Breast epithelium (tissue), 4 donors: ENCODE data around the gene MYBPC2. TPM values are rescaled to one million over a fixed set of nuclear protein-coding genes. Genes with fewer than 3 reads are reported as not detected.

ENCODE experiments used
- DNase-seq, 2 donors: peaks; one replicate each; pipeline ENCODE4 v3.0.0-alpha.2; 2019; ENCODE audit warnings: low spot score in 2 of 2
- H3K27ac ChIP-seq, 2 donors: fragments of 200-600 bp; sonication (generic) in 1 of 2; one replicate each; pipeline ENCODE4 v1.5.1; 2016 to 2019; ENCODE audit warnings: mild to moderate bottlenecking in 1 of 2
- H3K27me3 ChIP-seq, 2 donors: fragments of 200-600 bp; sonication (generic) in 1 of 2; one replicate each; pipeline versions ENCODE4 v1.5.1 to v1.6.0; 2017 to 2019; ENCODE audit warnings: control low read depth in 1 of 2, mild to moderate bottlenecking in 1 of 2
- H3K36me3 ChIP-seq: fragments of 200-600 bp; one replicate; pipeline ENCODE4 v1.5.1; 2019
- H3K4me1 ChIP-seq, 2 donors: fragments of 200-600 bp; sonication (generic); one replicate each; pipeline ENCODE4 v1.5.1; 2016 to 2019; ENCODE audit warnings: control low read depth in 1 of 2
- H3K4me3 ChIP-seq, 3 donors: fragments of 200-600 bp; sonication (generic); 1 replicate in 2 of 3; 2 replicates in 1 of 3; pipeline ENCODE4 v1.5.1; 2016 to 2019; ENCODE audit warnings: mild to moderate bottlenecking in 3 of 3, moderate library complexity in 2 of 3
- H3K9me3 ChIP-seq, 2 donors: fragments of 200-600 bp; sonication (generic) in 1 of 2; one replicate each; pipeline ENCODE4 v1.5.1; 2016 to 2019; ENCODE audit warnings: control low read depth in 1 of 2
- POLR2A ChIP-seq: fragments of 450-650 bp; IDR thresholded peaks from one replicate; pipeline ENCODE4 v1.6.1; 2016; ENCODE audit warnings: antibody characterized with exemption, mild to moderate bottlenecking, moderate library complexity
- POLR2AphosphoS5 ChIP-seq, 3 donors: sonication (generic); formaldehyde crosslinking; IDR thresholded peaks; one replicate each; pipeline ENCODE4 v1.6.1; 2017; ENCODE audit warnings: antibody characterized with exemption in 3 of 3
- intact Hi-C: fragments of 100-400 bp; cut with DNase I; formaldehyde crosslinking; loops from one replicate; pipeline ENCODE4 v1.15.1; 2023; ENCODE audit warnings: low total_unique reads
- total RNA-seq, 3 donors: library from RNA; depleted of rRNA; stranded (reverse); fragments of >200 nt; gene quantifications; one replicate each; pipeline ENCODE4 v1.1.0, GENCODE V29; 2016
- TF ChIP-seq, protein P1 (sequence below), 3 donors: fragments of 450-650 bp; IDR thresholded peaks; one replicate each; pipeline ENCODE4 v1.5.1; 2016 to 2017; ENCODE audit warnings: antibody characterized with exemption in 3 of 3, mild to moderate bottlenecking in 3 of 3, moderate library complexity in 3 of 3

MYBPC2 gene
- total RNA-seq, 3 donors from 2014 or later = under 0.01 TPM; not detected in 2

- Histone ChIP-seq H3K4me3 (no peak overlapping the region), H3K9me3 (no peaks in the 10 kb centered on the region), H3K4me1 (no peaks in the 10 kb centered on the region), H3K36me3 (no peaks in the 10 kb centered on the region), H3K27ac (no peak overlapping the region), H3K27me3 (peaks cover 0 to 17% of the 10 kb centered on the region in 2 donors)
- intact Hi-C loops = no loop called here
- DNase-seq = no peak
- TF ChIP-seq, protein P1, sequence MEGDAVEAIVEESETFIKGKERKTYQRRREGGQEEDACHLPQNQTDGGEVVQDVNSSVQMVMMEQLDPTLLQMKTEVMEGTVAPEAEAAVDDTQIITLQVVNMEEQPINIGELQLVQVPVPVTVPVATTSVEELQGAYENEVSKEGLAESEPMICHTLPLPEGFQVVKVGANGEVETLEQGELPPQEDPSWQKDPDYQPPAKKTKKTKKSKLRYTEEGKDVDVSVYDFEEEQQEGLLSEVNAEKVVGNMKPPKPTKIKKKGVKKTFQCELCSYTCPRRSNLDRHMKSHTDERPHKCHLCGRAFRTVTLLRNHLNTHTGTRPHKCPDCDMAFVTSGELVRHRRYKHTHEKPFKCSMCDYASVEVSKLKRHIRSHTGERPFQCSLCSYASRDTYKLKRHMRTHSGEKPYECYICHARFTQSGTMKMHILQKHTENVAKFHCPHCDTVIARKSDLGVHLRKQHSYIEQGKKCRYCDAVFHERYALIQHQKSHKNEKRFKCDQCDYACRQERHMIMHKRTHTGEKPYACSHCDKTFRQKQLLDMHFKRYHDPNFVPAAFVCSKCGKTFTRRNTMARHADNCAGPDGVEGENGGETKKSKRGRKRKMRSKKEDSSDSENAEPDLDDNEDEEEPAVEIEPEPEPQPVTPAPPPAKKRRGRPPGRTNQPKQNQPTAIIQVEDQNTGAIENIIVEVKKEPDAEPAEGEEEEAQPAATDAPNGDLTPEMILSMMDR (IDR thresholded peaks at IDR 0.05) = no peak
- TF ChIP-seq POLR2AphosphoS5 (IDR thresholded peaks at IDR 0.05) = no peak
Observed at GRCh38 chr19:50449236-50449899, 16.7 kb downstream of the MYBPC2 start.

DNA sequence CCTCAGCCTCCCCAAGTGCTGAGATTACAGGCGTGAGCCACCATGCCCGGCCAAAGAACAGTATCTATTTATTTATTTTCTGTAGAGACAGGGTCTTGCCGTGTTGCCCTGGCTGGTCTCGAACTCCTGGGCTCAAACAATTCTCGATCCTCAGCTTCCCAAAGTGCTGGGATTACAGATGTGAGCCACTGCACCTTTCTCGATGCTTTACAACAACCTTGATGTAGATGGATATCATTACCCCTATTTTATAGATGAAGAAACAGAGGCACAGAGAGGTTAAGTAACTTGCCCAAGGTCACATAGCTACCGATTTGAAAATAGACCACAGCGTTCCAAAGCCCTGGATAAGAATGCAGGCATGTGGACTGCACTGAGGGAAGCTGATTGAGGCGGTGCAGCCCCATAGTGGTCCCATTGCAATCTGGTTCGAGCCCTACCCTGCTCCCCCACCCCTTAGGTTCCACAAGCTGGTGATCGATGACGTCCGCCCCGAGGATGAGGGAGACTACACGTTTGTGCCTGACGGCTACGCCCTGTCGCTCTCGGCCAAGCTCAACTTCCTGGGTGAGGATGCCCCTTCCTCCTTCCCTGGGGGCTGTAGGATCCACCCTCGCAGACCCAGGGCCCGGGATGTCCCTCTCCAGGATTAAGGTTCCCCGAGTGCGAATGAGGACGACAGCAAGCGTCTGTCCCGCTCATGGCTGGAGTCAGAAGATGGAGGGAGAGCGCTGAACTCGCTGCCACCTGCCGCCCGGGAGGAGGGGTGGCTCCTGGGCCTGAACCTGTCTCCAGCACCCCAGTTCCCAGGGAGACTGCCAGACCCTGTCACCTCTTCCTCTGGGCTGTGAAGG is 17.9 kb downstream of the MYBPC2 start:
- Histone ChIP-seq H3K4me1 (no peaks in the 10 kb centered on the region), H3K27ac (no peak overlapping the region), H3K9me3 (no peaks in the 10 kb centered on the region), H3K36me3 (no peaks in the 10 kb centered on the region), H3K4me3 (no peak overlapping the region), H3K27me3 (peaks cover 0 to 17% of the 10 kb centered on the region in 2 donors)
- TF ChIP-seq POLR2A = no peak
- TF ChIP-seq POLR2AphosphoS5 (IDR thresholded peaks at IDR 0.05) = no peak
- TF ChIP-seq, protein P1 (IDR thresholded peaks at IDR 0.05) = no peak
- no peak for DNase-seq
- intact Hi-C loops = loop anchor here (10.0 kb wide), 1 partner anchor 96 kb away; no protein-coding TSS in a partner anchor

GRCh38 chr19:50451223-50451534 is 18.5 kb downstream of the MYBPC2 start:
- intact Hi-C loops = loop anchor here (10.0 kb wide), 1 partner anchor 96 kb away; no protein-coding TSS in a partner anchor
- H3K4me3 ChIP-seq = no peak overlapping the region
- no peaks in the 10 kb centered on the region for H3K36me3 ChIP-seq

GRCh38 chr19:50453243-50453642 is 20.6 kb downstream of the MYBPC2 start:
- intact Hi-C loops = loop anchor here (10.0 kb wide), 1 partner anchor 98 kb away; no protein-coding TSS in a partner anchor

More at GRCh38 chr19:50451223-50451534, 18.5 kb downstream of the MYBPC2 start:
- Histone ChIP-seq H3K4me1 (no peaks in the 10 kb centered on the region), H3K9me3 (no peaks in the 10 kb centered on the region), H3K27me3 (peaks cover 0 to 17% of the 10 kb centered on the region in 2 donors), H3K27ac (no peak overlapping the region)
- no peak for DNase-seq
- TF ChIP-seq, protein P1 (IDR thresholded peaks at IDR 0.05) = no peak
- TF ChIP-seq POLR2A = no peak
- TF ChIP-seq POLR2AphosphoS5 (IDR thresholded peaks at IDR 0.05) = no peak

More at GRCh38 chr19:50453243-50453642, 20.6 kb downstream of the MYBPC2 start:
- H3K4me1 ChIP-seq = no peaks in the 10 kb centered on the region
- H3K36me3 ChIP-seq = no peaks in the 10 kb centered on the region
- H3K9me3 ChIP-seq = no peaks in the 10 kb centered on the region
- DNase-seq = no peak
- H3K4me3 ChIP-seq = no peak overlapping the region
- H3K27me3 ChIP-seq = peaks cover 3 to 32% of the 10 kb centered on the region in 2 donors
- no peak for TF ChIP-seq POLR2AphosphoS5 (IDR thresholded peaks at IDR 0.05)
- TF ChIP-seq, protein P1 (IDR thresholded peaks at IDR 0.05) = no peak
- TF ChIP-seq POLR2A = no peak
- H3K27ac ChIP-seq = no peak overlapping the region
